SK-N-DZ (cell line): ENCODE measurements around the gene LILRB2.
A peak's percentile ranks its signal among the peaks of the same experiment; 100 is the strongest.
"Not testable (repeated sequence)": the region's sequence is repeated elsewhere in the genome, so short reads cannot be mapped to it uniquely, and the experiment has no call there.

ENCODE experiments used
- DNase-seq: peaks from one replicate; pipeline ENCODE4 v3.0.0-alpha.2; 2015; ENCODE audit warnings: low spot score
- small RNA-seq, 2 experiments: library from RNA; depleted of rRNA; stranded (forward); fragments of <200 nt; gene quantifications; one replicate each; pipeline ENCODE3, GENCODE V24; 2014

The LILRB2 gene

DNA sequence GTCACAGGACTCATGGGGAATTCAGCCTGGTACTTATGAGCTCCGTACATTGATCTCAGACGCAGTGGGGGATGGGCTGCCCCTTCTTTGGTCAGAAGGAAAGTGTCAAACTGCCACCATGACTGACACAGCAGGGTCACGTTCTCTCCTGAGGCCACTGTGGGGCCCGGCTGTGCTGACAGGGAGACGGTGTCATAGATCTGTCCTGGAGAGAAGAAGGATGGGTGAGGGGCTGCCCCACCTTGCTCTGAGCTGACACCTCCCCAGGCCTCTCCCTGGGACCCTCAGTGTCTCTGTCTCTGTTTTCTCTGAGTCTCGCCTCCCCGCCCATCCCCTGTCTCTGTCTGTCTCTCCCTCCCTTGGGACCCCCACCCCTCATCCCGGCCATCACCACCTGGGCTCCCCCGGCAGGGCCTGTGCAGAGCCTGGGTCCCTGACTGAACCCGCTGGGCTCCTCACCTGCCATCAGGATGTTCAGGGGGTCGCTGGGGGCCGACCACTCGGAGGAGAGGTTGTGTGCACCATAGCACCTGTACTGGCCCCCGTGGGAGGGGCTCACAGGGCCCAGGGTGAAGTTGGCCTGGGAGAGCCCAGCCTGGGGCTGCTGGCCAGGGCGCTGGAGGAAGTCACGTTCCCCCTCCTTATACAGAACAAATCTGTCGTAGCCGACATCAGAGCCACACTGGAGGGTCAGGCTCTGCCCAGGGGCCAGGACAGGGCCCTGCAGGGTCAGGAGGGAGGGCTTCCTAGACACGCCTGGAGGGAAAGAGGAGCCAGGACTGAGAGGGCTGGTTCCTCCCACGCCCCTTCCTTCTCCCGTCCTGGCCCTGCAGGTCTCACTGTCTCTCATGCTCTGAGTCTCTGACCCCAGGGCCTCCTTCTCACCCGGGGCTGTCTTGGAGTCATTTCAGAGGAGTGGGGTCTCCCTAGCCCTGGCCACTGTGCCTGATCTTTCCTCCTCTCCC lies 40.3 kb downstream of the LILRB2 start:
- not testable (repeated sequence) for DNase-seq

DNA sequence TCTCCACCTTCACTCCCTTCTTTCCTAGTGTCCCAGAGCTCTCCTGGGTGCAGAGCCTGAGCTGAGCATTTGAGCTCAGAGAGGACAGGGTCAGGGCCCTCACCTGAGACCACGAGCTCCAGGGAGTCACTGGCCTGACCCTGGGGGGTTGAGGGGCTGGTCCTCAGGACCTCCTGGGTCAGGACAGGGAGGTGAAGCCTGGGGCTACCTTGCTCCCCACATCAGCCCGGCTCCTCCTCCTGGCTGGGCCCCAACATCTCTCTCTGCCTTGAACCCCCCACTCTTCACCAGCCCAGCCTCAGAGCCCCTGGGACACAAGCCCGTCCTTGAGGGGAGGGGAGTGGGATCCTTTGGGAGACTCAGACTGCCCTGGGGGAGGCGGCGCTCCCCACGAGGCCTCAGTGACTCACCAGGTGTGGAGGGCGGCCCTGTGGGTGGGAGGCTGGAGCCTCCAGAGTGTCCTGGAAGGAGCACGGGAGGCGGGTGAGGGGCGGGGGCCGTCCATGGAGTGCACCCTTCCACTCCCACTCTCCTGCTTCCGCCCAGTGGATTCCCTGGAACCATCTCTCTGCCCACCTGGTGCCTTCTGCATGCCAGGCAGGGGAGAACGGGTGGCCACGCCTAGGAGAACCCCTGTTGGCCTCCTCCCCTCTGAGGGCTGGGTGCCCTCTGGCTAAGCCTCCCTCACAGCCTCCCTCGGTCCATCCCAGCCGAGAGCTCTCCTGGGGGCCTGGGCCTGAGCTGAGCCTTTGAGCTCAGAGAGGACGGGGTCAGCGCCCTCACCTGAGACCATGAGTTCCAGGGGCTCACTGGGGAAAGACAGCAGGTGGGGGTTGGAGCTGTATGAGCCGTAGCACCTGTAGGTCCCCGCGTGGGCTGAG lies 41.2 kb downstream of the LILRB2 start:
- DNase-seq = not testable (repeated sequence)

DNA sequence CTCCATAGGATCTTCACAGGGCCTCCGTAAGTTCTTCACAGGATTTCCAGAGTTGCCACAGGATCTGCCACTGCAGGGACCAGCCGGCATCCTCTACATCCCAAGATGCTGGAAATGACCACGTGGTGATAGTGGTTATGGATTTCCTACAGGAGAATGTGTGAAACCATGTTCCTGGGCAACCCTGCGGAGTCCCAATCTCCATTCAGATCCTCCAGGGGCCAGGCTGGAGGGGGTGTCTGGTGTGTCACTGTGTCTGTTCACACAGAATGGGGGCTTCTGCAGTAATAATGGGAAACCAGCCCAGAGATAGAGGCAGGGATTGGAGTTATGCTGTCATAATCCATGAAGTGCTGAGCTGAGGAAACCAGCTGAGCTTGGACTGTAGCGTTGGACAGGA lies 47.0 kb downstream of the LILRB2 start:
- DNase-seq = no peak

DNA sequence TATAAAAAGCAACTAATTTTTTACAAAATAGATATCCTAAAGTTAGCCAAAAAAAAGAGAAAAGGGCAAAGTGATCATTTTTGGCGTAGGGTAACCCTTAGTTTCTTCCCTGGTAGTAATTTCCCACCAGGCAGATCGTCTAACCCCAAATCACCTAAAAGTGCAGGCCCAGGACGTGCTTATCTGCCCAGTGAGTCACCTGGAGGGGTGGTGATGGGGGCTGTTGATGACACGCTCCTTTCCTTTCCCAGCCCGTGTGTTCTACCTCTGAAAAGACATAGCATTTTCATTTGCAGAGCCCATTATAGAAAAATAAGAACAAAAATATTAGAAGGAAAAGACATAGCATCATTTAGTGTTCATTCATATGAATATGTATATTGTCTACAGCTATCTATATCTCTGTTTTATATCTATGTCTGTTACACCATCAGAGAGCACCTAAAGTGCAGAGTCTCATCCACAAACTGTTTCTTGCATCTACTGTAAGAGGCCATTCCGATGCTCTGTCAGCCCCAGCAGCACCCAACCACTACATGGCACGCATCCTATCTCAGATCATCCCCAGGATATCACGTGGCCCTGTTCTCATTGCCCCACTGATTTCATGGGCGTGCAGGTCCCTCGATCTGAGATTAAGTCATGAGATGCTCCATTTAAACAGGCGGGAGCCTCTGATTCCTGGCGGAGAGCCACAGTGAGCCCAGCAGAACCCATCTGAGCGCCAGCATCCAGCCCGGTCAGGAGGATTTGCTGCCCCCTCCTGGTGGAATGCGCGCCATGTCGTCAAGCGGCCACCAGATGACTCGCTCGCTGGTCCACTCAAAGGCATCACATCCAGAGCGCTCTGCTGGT lies 49.6 kb downstream of the LILRB2 start:
- DNase-seq = peak; percentile 60

DNA sequence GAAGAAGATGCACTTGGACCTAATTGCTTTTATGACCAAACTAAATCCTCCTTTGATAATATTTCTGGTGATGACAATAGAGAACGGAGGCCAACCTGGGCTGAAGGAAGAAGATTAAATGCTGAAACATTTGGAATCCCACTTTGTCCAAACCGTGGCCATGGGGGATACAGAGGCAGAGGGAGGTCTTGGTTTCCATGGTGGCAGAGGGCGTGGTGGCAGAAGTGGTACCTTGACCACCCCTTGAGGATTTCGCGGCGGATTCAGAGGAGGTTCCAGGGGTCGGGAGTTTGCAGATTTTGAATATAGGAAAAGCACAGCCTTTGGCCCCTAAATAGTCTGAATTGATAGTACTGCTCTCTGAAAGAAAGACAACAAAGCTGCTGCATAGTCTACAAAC lies 50.9 kb downstream of the LILRB2 start:
- DNase-seq = no peak

DNA sequence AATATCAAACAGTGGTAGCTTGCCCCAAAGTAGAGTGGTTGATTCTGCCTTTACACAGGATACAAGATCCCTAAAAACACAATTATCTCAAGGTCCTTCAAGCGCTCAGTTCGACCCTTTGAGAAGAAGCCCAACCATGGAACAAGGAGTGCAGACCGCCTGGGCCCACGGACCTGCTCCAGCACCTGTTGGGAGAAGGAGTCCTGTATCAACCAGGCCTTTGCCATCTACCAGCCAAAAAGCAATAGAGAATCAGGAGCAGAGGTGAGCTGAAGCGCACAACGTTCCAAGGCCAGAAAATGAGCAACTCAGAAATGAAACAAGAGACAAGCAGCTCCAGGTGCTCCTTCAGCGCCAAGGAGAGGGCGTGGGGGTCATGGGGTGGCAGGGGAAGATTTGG lies 51.8 kb downstream of the LILRB2 start:
- DNase-seq = no peak

DNA sequence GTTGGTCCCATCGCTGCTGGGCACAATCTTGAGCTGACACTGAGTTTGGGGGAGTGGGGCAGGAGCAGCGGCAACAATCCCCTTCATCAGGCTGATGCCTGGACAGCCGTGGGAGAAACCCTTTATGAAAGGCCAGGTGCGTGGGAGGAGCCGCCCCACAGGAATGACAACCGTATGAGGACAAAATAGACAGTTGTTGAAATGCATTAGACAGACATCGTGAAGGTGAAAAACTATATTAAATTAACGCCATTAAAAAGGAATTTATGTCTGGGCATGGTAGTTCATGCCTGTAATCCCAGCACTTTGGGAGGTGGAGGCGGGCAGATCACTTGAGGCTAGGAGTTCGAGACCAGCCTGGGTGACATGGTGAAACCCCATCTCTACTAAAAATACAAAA lies 56.3 kb downstream of the LILRB2 start:
- DNase-seq = not testable (repeated sequence)

DNA sequence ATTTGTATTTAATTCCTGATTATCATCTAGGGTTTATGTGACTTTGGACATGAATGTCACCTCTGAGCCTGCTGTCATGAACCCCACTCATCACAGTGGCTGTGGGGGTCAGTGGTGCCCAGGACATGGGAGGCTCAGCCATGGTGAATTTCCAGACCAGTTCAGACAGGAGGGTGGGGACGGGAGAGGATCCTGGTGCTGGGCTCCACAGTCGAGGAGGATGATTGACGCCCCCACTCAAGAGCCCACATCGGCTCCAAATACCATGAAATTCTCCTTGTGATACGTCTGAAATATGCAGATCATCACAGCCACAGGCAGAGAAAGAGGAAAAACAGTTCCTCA lies 57.0 kb downstream of the LILRB2 start:
- DNase-seq = not testable (repeated sequence)

Small RNAs within 50 kb of the gene (small RNA-seq; reads per million reads assigned to genes)
- gene AC245884.12 = 0 reads per million in 2 experiments
- gene MIR4752 = 0 reads per million in 2 experiments
- 0 reads per million in 2 experiments for gene RNU6-1307P
